H9 (cell line): ENCODE measurements around the gene PPIP5K2. TPM values are rescaled to one million over a fixed set of nuclear protein-coding genes. Genes with fewer than 3 reads are reported as not detected.

Experiments used
- DNase-seq: peaks from one replicate; pipeline ENCODE4 v3.0.0-alpha.2; 2017
- H2AFZ ChIP-seq: one replicate; pipeline ENCODE4 v1.6.1; 2013; ENCODE audit warnings: mild to moderate bottlenecking, low read length, control low read depth, moderate library complexity
- H2AK5ac ChIP-seq: 2 replicates; pipeline ENCODE4 v1.6.1; 2013; ENCODE audit warnings: low read length, control low read depth, mixed read lengths; ENCODE audit not compliant: insufficient read length
- H2BK120ac ChIP-seq: one replicate; pipeline ENCODE4 v1.6.1; 2013; ENCODE audit warnings: low read depth, mild to moderate bottlenecking, low read length, control low read depth, inconsistent platforms; ENCODE audit not compliant: poor library complexity, severe bottlenecking
- H2BK12ac ChIP-seq: 2 replicates; pipeline ENCODE4 v1.6.1; 2013; ENCODE audit warnings: low read length, control low read depth, mixed read lengths, low read depth; ENCODE audit not compliant: insufficient read length
- H2BK15ac ChIP-seq: 2 replicates; pipeline ENCODE4 v1.6.1; 2013; ENCODE audit warnings: low read depth, low read length, control low read depth
- H2BK20ac ChIP-seq: one replicate; pipeline ENCODE4 v1.6.1; 2013; ENCODE audit warnings: low read depth, mild to moderate bottlenecking, low read length, control low read depth, inconsistent platforms; ENCODE audit not compliant: poor library complexity, severe bottlenecking
- H2BK5ac ChIP-seq: 2 replicates; pipeline ENCODE4 v1.6.1; 2013; ENCODE audit warnings: low read length, control low read depth, mixed read lengths; ENCODE audit not compliant: insufficient read length
- H3K14ac ChIP-seq: 2 replicates; pipeline ENCODE4 v1.6.1; 2013; ENCODE audit warnings: low read length, control low read depth; ENCODE audit not compliant: insufficient read depth
- H3K18ac ChIP-seq: 2 replicates; pipeline ENCODE4 v1.6.1; 2013; ENCODE audit warnings: low read depth, mild to moderate bottlenecking, mixed read lengths, low read length, control low read depth; ENCODE audit not compliant: insufficient read length
- H3K23ac ChIP-seq: 2 replicates; pipeline ENCODE4 v1.6.1; 2013; ENCODE audit warnings: low read length, control low read depth, mixed read lengths, low read depth; ENCODE audit not compliant: insufficient read length
- H3K23me2 ChIP-seq: 2 replicates; pipeline ENCODE4 v1.6.1; 2013; ENCODE audit warnings: low read depth, mild to moderate bottlenecking, mixed read lengths, low read length, control low read depth; ENCODE audit not compliant: insufficient read length, poor library complexity, severe bottlenecking
- H3K27ac ChIP-seq: 2 replicates; pipeline ENCODE4 v1.5.1; 2013; ENCODE audit warnings: low read length, control low read depth, mixed read lengths, low read depth; ENCODE audit not compliant: insufficient read length
- H3K27me3 ChIP-seq: 2 replicates; pipeline ENCODE4 v1.6.1; 2013; ENCODE audit warnings: low read length, control low read depth, inconsistent platforms; ENCODE audit not compliant: insufficient read depth
- H3K4ac ChIP-seq: 2 replicates; pipeline ENCODE4 v1.6.1; 2013; ENCODE audit warnings: low read depth, mild to moderate bottlenecking, control low read depth, inconsistent platforms, low read length, moderate library complexity
- H3K4me1 ChIP-seq: 2 replicates; pipeline ENCODE4 v1.6.1; 2013; ENCODE audit warnings: low read length, control low read depth, inconsistent platforms; ENCODE audit not compliant: insufficient read depth
- H3K4me2 ChIP-seq: 2 replicates; pipeline ENCODE4 v1.6.1; 2013; ENCODE audit warnings: low read length, control low read depth, mixed read lengths; ENCODE audit not compliant: insufficient read length, insufficient read depth
- H3K56ac ChIP-seq: 2 replicates; pipeline ENCODE4 v1.6.1; 2013; ENCODE audit warnings: low read depth, mild to moderate bottlenecking, mixed read lengths, low read length, control low read depth; ENCODE audit not compliant: insufficient read length
- H3K79me1 ChIP-seq: 2 replicates; pipeline ENCODE4 v1.6.1; 2013; ENCODE audit warnings: low read depth, mild to moderate bottlenecking, moderate library complexity, low read length, control low read depth, inconsistent platforms; ENCODE audit not compliant: insufficient read depth, poor library complexity, severe bottlenecking
- H3K79me2 ChIP-seq: 2 replicates; pipeline ENCODE4 v1.6.1; 2013; ENCODE audit warnings: low read length, control low read depth, inconsistent platforms; ENCODE audit not compliant: insufficient read depth
- H3K9ac ChIP-seq: 2 replicates; pipeline ENCODE4 v1.6.1; 2013; ENCODE audit warnings: low read length, control low read depth, mixed read lengths; ENCODE audit not compliant: insufficient read length; ENCODE audit errors: extremely low read depth
- H3K9me3 ChIP-seq: one replicate; pipeline ENCODE4 v1.6.1; 2013; ENCODE audit warnings: low read depth, low read length, inconsistent platforms; ENCODE audit not compliant: control insufficient read depth
- H3T11ph ChIP-seq: one replicate; pipeline ENCODE4 v1.6.1; 2013; ENCODE audit warnings: mild to moderate bottlenecking, low read length, control low read depth, inconsistent platforms
- H4K20me1 ChIP-seq: one replicate; pipeline ENCODE4 v1.6.1; 2013; ENCODE audit not compliant: control insufficient read depth, insufficient read length, insufficient read depth
- H4K5ac ChIP-seq: 2 replicates; pipeline ENCODE4 v1.6.1; 2013; ENCODE audit warnings: low read depth, mild to moderate bottlenecking, mixed read lengths, low read length, control low read depth; ENCODE audit not compliant: insufficient read length
- H4K8ac ChIP-seq: replicated peaks from 2 replicates; pipeline ENCODE4 v1.6.1; 2013; ENCODE audit warnings: low read length, control low read depth, mixed read lengths, low read depth; ENCODE audit not compliant: insufficient read length
- H4K91ac ChIP-seq: 2 replicates; pipeline ENCODE4 v1.6.1; 2013; ENCODE audit warnings: low read depth, mild to moderate bottlenecking, moderate library complexity, mixed read lengths, low read length, control low read depth; ENCODE audit not compliant: insufficient read length
- H3K27ac Mint-ChIP-seq, 3 experiments: 2 replicates in 2 of 3; 3 replicates in 1 of 3; pipeline ENCODE4 v1.8.0; 2020 to 2021; ENCODE audit warnings: mixed read lengths in 3 of 3, mild to moderate bottlenecking in 1 of 3, moderate library complexity in 1 of 3
- H3K27me3 Mint-ChIP-seq: 2 replicates; pipeline ENCODE4 v1.8.0; 2021; ENCODE audit warnings: low read depth, mild to moderate bottlenecking, moderate library complexity, mixed read lengths
- H3K36me3 Mint-ChIP-seq, 3 experiments: 2 replicates in 2 of 3; 3 replicates in 1 of 3; pipeline ENCODE4 v1.8.0; 2020 to 2021; ENCODE audit warnings: low read depth in 3 of 3, mixed read lengths in 3 of 3; ENCODE audit not compliant: insufficient read depth in 1 of 3
- H3K4me1 Mint-ChIP-seq, 2 experiments: 2 replicates each; pipeline ENCODE4 v1.8.0; 2020; ENCODE audit warnings: mixed read lengths in 2 of 2
- H3K4me3 Mint-ChIP-seq, 2 experiments: 2 replicates in 1 of 2; 3 replicates in 1 of 2; pipeline ENCODE4 v1.8.0; 2020 to 2021; ENCODE audit warnings: mild to moderate bottlenecking in 2 of 2, mixed read lengths in 2 of 2, moderate library complexity in 1 of 2
- H3K9me3 Mint-ChIP-seq, 2 experiments: 2 replicates in 1 of 2; 3 replicates in 1 of 2; pipeline ENCODE4 v1.8.0; 2020; ENCODE audit warnings: mild to moderate bottlenecking in 2 of 2, mixed read lengths in 2 of 2, moderate library complexity in 1 of 2
- WGBS: extraction: QIAGEN DNeasy Blood & Tissue Kit; methylation state at CpG from one replicate; pipeline ENCODE4 v1.1.7; 2013; ENCODE audit warnings: missing lambda C conversion rate, low lambda C conversion rate, mixed read lengths; ENCODE audit not compliant: insufficient read length; ENCODE audit errors: extremely low coverage; 5-methylcytosine and 5-hydroxymethylcytosine counted together
- total RNA-seq: library from RNA; stranded (reverse); gene quantifications from 2 replicates; pipeline ENCODE4 v1.2.1, GENCODE V29; 2021
- TF ChIP-seq, protein P1 (sequence below): fragments of 200-600 bp; sonication (generic); conservative IDR thresholded peaks from 3 replicates; pipeline ENCODE4 v1.8.0; 2021; ENCODE audit warnings: antibody characterized with exemption, mild to moderate bottlenecking

Gene PPIP5K2
- total RNA-seq, 1 experiment from 2014 or later, result 43.8 TPM

DNA sequence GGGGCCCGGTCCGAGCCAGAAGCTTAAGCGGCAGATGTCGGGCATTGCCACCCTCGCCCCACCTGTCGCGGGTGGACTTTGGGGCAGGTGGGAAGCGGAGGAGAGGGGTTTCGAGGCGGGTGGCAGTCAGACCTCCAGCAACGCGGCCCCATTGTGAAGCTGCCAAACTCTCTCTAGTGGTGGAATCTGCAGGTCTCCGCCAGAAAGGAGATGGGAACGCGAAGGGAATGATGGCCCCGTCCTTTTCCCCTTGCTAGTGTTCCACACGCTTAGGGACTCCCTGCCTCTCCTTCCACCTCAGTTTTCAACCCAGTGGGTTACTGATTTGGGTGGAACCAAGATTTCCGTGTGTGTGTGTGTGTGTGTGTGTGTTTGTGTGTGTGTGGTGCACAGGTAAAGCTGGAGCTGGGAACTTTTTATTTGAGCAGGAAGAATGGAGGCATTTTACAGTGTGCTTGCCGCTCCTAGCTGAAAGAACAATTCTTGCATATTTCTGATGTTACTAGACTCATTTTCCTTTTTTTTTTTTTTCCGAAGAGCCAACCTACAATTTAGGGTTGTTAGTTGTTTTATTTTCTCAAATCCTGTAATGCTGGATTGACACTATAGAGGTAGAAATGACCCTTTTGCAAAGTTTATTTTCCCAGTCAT lies 139.7 kb downstream of the PPIP5K2 start:
- Histone ChIP-seq H2BK15ac (no peak overlapping the region), H2BK20ac (no peak overlapping the region), H3K27ac (no peak overlapping the region), H3K79me1 (no peaks in the 10 kb centered on the region), H2AFZ (no peak overlapping the region), H3T11ph (no peak overlapping the region), H2BK5ac (no peak overlapping the region), H2AK5ac (no peak overlapping the region), H3K79me2 (peaks cover 11% of the 10 kb centered on the region; the same call in 1 of the 2 replicates), H3K9ac (peak overlapping the region; percentile 65), H4K5ac (no peak overlapping the region), H3K56ac (no peak overlapping the region), H3K18ac (no peak overlapping the region), H3K23me2 (no peaks in the 10 kb centered on the region), H3K9me3 (no peaks in the 10 kb centered on the region), H3K4ac (no peak overlapping the region), H3K27me3 (no peaks in the 10 kb centered on the region), H2BK120ac (no peak overlapping the region), H4K91ac (no peak overlapping the region), H3K23ac (no peak overlapping the region), H4K20me1 (no peaks in the 10 kb centered on the region), H4K8ac (no peak overlapping the region), H3K4me1 (peaks cover 2% of the 10 kb centered on the region; the same call in 1 of the 2 replicates), H3K14ac (no peak overlapping the region), H3K4me2 (peak overlapping the region; percentile 54), H2BK12ac (no peak overlapping the region)
- Mint-ChIP-seq H3K27ac (peak overlapping the region in 1 of 3 experiments; percentile 75; a peak in 2 of 7 replicates), H3K36me3 (no peaks in the 10 kb centered on the region), H3K4me1 (peaks cover 33 to 34% of the 10 kb centered on the region in 2 experiments), H3K4me3 (peak overlapping the region; percentile 92 to 98), H3K27me3 (no peaks in the 10 kb centered on the region), H3K9me3 (peaks cover 0 to 2% of the 10 kb centered on the region in 2 experiments; a peak in 2 of 5 replicates)
- peak; percentile 53 for DNase-seq
- TF ChIP-seq, protein P1, sequence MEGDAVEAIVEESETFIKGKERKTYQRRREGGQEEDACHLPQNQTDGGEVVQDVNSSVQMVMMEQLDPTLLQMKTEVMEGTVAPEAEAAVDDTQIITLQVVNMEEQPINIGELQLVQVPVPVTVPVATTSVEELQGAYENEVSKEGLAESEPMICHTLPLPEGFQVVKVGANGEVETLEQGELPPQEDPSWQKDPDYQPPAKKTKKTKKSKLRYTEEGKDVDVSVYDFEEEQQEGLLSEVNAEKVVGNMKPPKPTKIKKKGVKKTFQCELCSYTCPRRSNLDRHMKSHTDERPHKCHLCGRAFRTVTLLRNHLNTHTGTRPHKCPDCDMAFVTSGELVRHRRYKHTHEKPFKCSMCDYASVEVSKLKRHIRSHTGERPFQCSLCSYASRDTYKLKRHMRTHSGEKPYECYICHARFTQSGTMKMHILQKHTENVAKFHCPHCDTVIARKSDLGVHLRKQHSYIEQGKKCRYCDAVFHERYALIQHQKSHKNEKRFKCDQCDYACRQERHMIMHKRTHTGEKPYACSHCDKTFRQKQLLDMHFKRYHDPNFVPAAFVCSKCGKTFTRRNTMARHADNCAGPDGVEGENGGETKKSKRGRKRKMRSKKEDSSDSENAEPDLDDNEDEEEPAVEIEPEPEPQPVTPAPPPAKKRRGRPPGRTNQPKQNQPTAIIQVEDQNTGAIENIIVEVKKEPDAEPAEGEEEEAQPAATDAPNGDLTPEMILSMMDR, result no peak
- no CpG with 5 or more reads among the region's 20 CpGs for WGBS
